ENCODE data around the gene DSCAM. TPM values are rescaled to one million over a fixed set of nuclear protein-coding genes. Genes with fewer than 3 reads are reported as not detected.
"Not testable (repeated sequence)": the region's sequence is repeated elsewhere in the genome, so short reads cannot be mapped to it uniquely, and the experiment has no call there.

DSCAM gene
- total and polyA plus RNA-seq, 2 experiments from 2014 or later = not detected

DNA sequence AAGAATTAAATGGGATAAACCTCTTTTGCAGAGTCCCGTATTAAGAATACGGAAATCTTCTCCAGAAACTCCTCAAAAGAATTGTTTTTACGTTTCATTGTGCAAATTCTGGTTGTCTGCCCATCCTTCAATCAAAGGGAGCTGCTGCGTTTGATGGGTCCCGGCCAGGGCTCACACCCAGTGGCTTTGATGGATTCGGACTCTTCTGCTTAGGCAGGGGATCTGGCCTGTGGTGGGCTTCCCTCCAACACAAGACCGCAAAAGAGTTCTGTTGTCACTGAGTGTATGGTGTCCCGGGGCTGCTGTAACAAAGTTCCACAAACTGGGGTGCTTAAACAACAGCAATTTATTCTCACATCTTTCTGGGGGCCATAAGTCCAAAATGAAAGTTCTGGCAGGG, 577.7 kb downstream of the DSCAM start:
- Histone ChIP-seq H3K36me3 (ENCODE audit: low read depth) (no peaks in the 10 kb centered on the region), H3K27ac (no peak overlapping the region), H3K9me2 (ENCODE audit: insufficient read depth) (no peaks in the 10 kb centered on the region), H4K20me1 (ENCODE audit: insufficient read depth) (no peaks in the 10 kb centered on the region), H3K79me2 (ENCODE audit: insufficient read depth) (no peaks in the 10 kb centered on the region), H3K4me1 (ENCODE audit: insufficient read depth) (no peaks in the 10 kb centered on the region), H3K4me2 (ENCODE audit: unreplicated experiment) (no peak overlapping the region), H2AFZ (no peak overlapping the region), H3K27me3 (replicated peaks; ENCODE audit: insufficient read depth) (no peaks in the 10 kb centered on the region), H3K9ac (no peak overlapping the region), H3F3A (ENCODE audit: insufficient read depth) (no peaks in the 10 kb centered on the region), H3K9me3 (ENCODE audit: low read depth) (no peaks in the 10 kb centered on the region), H3K4me3 (no peak overlapping the region)
- TF ChIP-seq EZH2phosphoT487 (IDR thresholded peaks at IDR 0.05; ENCODE audit: insufficient read depth, low read depth) (no peak), EZH2 (IDR thresholded peaks at IDR 0.05; ENCODE audit: insufficient read depth, poor library complexity, severe bottlenecking) (no peak)
- 17 to 21% methylated on average over 8 of the region's 8 CpGs for WGBS, 2 experiments (ENCODE audit: low coverage in 1 of 2, low lambda C conversion rate in 2 of 2, missing lambda C conversion rate in 2 of 2)
- in situ Hi-C loops (cut with MboI) = no loop called here
- no peak for DNase-seq

DNA sequence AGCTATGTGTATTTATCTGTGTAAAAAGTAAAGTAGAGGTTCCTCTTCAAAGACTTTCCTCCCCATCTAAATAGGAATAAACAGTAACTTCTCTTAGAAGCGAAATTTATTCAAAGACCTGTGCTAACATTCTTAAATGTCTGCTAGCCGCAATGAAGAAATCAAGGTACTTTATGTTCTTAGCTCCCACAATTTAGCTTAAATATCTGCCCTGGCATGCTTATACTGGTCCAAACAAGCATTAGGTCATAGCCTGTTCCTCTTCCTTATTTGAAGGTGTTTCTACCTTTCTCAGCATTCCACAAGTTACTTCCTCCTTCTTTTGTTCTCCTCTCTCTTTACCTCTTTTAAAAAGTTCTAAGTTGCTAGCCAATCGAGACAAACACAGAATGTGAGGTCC, 588.5 kb downstream of the DSCAM start:
- H2AFZ ChIP-seq; in situ Hi-C loops (cut with MboI); H3K4me3 ChIP-seq; H3F3A ChIP-seq (ENCODE audit: insufficient read depth); H3K4me1 ChIP-seq (ENCODE audit: insufficient read depth); H4K20me1 ChIP-seq (ENCODE audit: insufficient read depth); H3K4me2 ChIP-seq (ENCODE audit: unreplicated experiment); H3K9me2 ChIP-seq (ENCODE audit: insufficient read depth); DNase-seq; H3K27ac ChIP-seq; H3K27me3 ChIP-seq (replicated peaks; ENCODE audit: insufficient read depth); H3K36me3 ChIP-seq (ENCODE audit: low read depth); H3K79me2 ChIP-seq (ENCODE audit: insufficient read depth); H3K9ac ChIP-seq; H3K9me3 ChIP-seq (ENCODE audit: low read depth): not testable (repeated sequence)
- WGBS, 2 experiments (ENCODE audit: low coverage in 1 of 2, low lambda C conversion rate in 2 of 2, missing lambda C conversion rate in 2 of 2) = 8 to 10% methylated on average over 3 of the region's 3 CpGs

GRCh38 chr21:40257342-40257741, 589.6 kb downstream of the DSCAM start:
- no peaks in the 10 kb centered on the region for H3K9me3 ChIP-seq (ENCODE audit: low read depth)
- TF ChIP-seq EZH2 (IDR thresholded peaks at IDR 0.05; ENCODE audit: insufficient read depth, poor library complexity, severe bottlenecking) (no peak), EZH2phosphoT487 (IDR thresholded peaks at IDR 0.05; ENCODE audit: insufficient read depth, low read depth) (no peak)
- no peaks in the 10 kb centered on the region for H3K27me3 ChIP-seq (replicated peaks; ENCODE audit: insufficient read depth)
- H3K27ac ChIP-seq = no peak overlapping the region
- H3K36me3 ChIP-seq (ENCODE audit: low read depth) = no peaks in the 10 kb centered on the region
- in situ Hi-C loops (cut with MboI) = no loop called here
- no peaks in the 10 kb centered on the region for H3F3A ChIP-seq (ENCODE audit: insufficient read depth)
- H3K4me3 ChIP-seq = no peak overlapping the region
- H3K79me2 ChIP-seq (ENCODE audit: insufficient read depth) = no peaks in the 10 kb centered on the region
- H4K20me1 ChIP-seq (ENCODE audit: insufficient read depth) = no peaks in the 10 kb centered on the region
- H3K9ac ChIP-seq = no peak overlapping the region
- no peaks in the 10 kb centered on the region for H3K9me2 ChIP-seq (ENCODE audit: insufficient read depth)
- DNase-seq = no peak
- no peak overlapping the region for H3K4me2 ChIP-seq (ENCODE audit: unreplicated experiment)
- no peaks in the 10 kb centered on the region for H3K4me1 ChIP-seq (ENCODE audit: insufficient read depth)
- no peak overlapping the region for H2AFZ ChIP-seq
- WGBS, 2 experiments (ENCODE audit: low coverage in 1 of 2, low lambda C conversion rate in 2 of 2, missing lambda C conversion rate in 2 of 2) = 3 to 11% methylated on average over 3 of the region's 3 CpGs

DNA sequence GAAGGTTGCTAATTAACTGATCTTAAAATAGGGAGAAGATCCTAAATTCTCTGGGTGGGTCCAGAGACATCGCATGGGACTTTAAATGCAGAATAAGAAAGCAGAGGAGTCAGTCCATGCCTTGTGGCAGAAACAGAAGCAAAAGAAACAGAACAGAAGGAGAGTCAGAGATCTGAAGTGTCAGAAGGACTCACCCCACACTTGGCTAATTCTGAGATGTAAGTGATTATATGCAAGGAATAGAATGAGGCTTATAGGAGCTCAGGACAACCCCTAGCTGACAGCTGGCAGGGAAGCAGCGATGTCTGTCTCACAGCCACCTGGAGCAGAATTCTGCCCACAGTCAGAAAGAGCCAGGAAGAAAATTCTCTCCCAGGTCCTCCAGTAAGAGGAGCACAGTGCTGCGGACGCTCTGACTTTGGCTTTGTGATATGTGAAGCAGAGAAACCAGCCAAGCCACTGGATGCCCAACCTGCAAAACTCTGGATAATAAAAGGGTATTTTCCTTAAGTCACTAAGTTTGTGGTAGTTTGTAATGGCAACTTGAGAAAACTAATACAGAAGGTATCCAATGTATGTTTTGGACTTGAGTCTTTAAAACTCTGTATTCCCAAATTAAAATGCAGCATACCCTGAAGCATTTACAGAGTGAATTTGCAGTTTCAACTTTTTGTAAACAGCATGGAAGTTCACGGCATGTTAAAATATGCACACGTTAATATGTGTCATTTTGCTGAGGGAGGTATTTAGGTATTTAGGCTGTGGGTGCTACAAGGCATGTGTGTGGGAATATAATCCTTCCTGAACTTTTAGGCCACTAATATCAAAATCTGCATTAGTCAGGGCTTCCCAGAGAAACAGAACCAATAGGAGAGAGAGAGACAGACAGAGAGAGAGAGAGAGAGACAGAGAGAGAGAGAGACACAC, 591.2 kb downstream of the DSCAM start:
- 33 to 44% methylated on average over 6 of the region's 6 CpGs for WGBS, 2 experiments (ENCODE audit: low coverage in 1 of 2, low lambda C conversion rate in 2 of 2, missing lambda C conversion rate in 2 of 2)
- H4K20me1 ChIP-seq (ENCODE audit: insufficient read depth) = no peaks in the 10 kb centered on the region
- no peak overlapping the region for H3K9ac ChIP-seq
- in situ Hi-C loops (cut with MboI) = no loop called here
- H3F3A ChIP-seq (ENCODE audit: insufficient read depth) = no peaks in the 10 kb centered on the region
- no peaks in the 10 kb centered on the region for H3K79me2 ChIP-seq (ENCODE audit: insufficient read depth)
- no peaks in the 10 kb centered on the region for H3K36me3 ChIP-seq (ENCODE audit: low read depth)
- no peaks in the 10 kb centered on the region for H3K9me2 ChIP-seq (ENCODE audit: insufficient read depth)
- TF ChIP-seq EZH2 (IDR thresholded peaks at IDR 0.05; ENCODE audit: insufficient read depth, poor library complexity, severe bottlenecking) (no peak), EZH2phosphoT487 (IDR thresholded peaks at IDR 0.05; ENCODE audit: insufficient read depth, low read depth) (no peak)
- H3K27me3 ChIP-seq (replicated peaks; ENCODE audit: insufficient read depth) = no peaks in the 10 kb centered on the region
- no peaks in the 10 kb centered on the region for H3K4me1 ChIP-seq (ENCODE audit: insufficient read depth)
- no peak overlapping the region for H3K4me3 ChIP-seq
- no peak overlapping the region for H2AFZ ChIP-seq
- no peaks in the 10 kb centered on the region for H3K9me3 ChIP-seq (ENCODE audit: low read depth)
- no peak for DNase-seq
- H3K27ac ChIP-seq = no peak overlapping the region
- no peak overlapping the region for H3K4me2 ChIP-seq (ENCODE audit: unreplicated experiment)
